Effector memory CD4-positive, alpha-beta T cell (primary cell): ENCODE results near the gene HCN1.
"Not testable (repeated sequence)": the region's sequence is repeated elsewhere in the genome, so short reads cannot be mapped to it uniquely, and the experiment has no call there.

Experiments used
- DNase-seq, 3 donors: peaks; one replicate each; pipeline ENCODE4 v3.0.0-alpha.2; 2020
- H3K27ac ChIP-seq: 2 replicates; pipeline ENCODE4 v1.7.0; 2013; ENCODE audit warnings: mild to moderate bottlenecking, low read length, moderate library complexity; ENCODE audit not compliant: insufficient read depth, poor library complexity, severe bottlenecking
- H3K27me3 ChIP-seq: replicated peaks from 2 replicates; pipeline ENCODE4 v1.7.0; 2013; ENCODE audit warnings: mild to moderate bottlenecking, low read length; ENCODE audit not compliant: insufficient read depth, control insufficient read depth, poor library complexity, severe bottlenecking
- H3K36me3 ChIP-seq: 2 replicates; pipeline ENCODE4 v1.7.0; 2013; ENCODE audit warnings: mild to moderate bottlenecking, low read length, moderate library complexity; ENCODE audit not compliant: control insufficient read depth, insufficient read depth
- H3K4me1 ChIP-seq: 2 replicates; pipeline ENCODE4 v1.7.0; 2013; ENCODE audit warnings: low read length, mild to moderate bottlenecking; ENCODE audit not compliant: control insufficient read depth, insufficient read depth, poor library complexity, severe bottlenecking
- H3K4me3 ChIP-seq: 2 replicates; pipeline ENCODE4 v1.7.0; 2013; ENCODE audit warnings: low read length, low read depth, mild to moderate bottlenecking; ENCODE audit not compliant: insufficient read depth, poor library complexity, severe bottlenecking
- H3K9me3 ChIP-seq: 2 replicates; pipeline ENCODE4 v1.7.0; 2013; ENCODE audit warnings: mild to moderate bottlenecking, low read length, moderate library complexity; ENCODE audit not compliant: control insufficient read depth

The HCN1 gene

DNA sequence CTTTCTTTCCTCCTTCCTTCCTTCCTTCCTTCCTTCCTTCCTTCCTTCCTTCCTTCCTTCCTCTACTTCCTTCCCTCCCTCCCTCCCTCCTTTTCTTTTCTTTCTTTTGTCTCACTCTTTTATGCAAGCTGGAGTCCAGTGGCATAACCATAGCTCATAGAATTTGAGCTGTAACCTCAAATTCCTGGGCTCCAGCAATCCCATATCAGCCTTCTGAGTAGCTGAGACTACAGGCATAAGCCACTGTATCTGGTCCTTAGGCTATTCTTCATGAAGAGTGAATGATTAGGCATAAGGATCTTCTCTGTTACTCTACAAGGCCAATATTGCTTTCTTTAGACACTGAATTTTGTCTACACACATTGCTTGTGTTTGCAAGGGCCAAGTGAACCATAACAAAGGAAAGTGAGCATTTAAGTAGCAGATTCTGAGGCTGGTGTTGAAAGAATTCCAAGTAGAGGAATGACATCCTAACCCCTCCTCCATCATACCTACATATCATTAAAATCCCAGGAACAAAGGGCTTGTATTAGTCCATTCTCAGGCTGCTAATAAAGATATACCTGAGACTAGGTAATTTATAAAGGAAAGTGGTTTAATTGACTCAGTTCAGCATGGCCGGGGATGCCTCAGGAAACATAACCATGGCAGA lies 293.2 kb downstream of the HCN1 start:
- H3K4me3 ChIP-seq: no peak overlapping the region
- H3K27ac ChIP-seq: no peak overlapping the region
- no peaks in the 10 kb centered on the region for H3K36me3 ChIP-seq
- H3K4me1 ChIP-seq: no peaks in the 10 kb centered on the region
- H3K9me3 ChIP-seq: peaks cover 4% of the 10 kb centered on the region
- DNase-seq: no peak
- H3K27me3 ChIP-seq: no peaks in the 10 kb centered on the region

DNA sequence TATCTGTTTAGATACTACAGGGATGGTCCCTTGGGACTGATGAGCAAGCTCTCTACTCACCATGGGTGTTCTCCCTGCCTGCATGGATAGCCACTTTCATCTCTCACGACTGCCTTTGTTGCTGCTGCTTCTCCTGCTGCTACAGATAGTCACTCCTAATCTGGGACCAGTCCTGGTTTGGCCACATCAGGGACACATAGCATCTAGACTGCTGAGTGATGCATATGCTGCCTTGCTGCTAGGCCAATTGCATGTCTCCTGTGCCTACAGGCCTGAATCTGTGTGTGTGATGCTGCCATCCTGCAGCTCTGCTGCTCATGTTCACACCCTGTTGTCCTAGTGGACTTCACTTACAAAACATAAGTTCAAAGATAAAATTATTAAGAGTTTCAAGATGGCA lies 297.1 kb downstream of the HCN1 start:
- Histone ChIP-seq H3K27me3 (no peaks in the 10 kb centered on the region), H3K4me3 (no peak overlapping the region), H3K27ac (no peak overlapping the region), H3K9me3 (no peaks in the 10 kb centered on the region), H3K4me1 (no peaks in the 10 kb centered on the region), H3K36me3 (no peaks in the 10 kb centered on the region)
- no peak for DNase-seq

DNA sequence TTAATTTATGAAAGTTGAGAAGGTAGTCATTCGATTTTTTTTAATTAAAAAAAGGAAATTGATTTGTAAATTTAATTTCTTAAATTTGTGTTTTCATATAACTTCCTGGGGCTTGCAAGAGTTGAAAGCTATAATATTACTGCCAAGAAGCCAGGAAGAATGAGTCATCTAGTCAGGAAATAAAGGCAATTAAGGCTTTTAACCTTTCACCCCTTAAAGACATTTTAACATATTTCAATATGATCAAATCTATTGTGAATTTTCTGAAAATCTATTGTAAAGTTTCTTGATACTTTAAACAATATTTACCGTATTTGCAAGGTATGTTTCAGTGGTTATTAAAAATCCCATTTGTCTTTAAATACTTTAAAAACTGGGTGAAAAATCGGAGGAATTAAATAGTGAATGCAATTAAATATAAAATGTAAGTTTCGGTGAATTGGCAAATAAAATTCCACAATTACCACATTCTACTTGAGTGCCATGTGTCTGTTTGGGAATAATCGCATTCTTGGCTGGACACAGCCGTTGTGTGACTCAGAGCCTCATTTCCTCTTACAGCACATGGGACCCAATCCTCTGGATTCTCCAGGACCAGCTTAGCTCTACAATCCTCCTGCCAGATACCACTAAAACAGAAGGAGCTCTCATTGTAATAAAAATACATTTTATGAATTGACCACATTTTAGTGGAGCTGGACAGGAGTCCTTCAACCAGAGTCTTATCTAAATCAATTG lies 310.7 kb downstream of the HCN1 start:
- Histone ChIP-seq H3K27me3 (no peaks in the 10 kb centered on the region), H3K9me3 (no peaks in the 10 kb centered on the region), H3K4me1 (no peaks in the 10 kb centered on the region), H3K4me3 (no peak overlapping the region), H3K36me3 (no peaks in the 10 kb centered on the region), H3K27ac (no peak overlapping the region)
- no peak for DNase-seq

DNA sequence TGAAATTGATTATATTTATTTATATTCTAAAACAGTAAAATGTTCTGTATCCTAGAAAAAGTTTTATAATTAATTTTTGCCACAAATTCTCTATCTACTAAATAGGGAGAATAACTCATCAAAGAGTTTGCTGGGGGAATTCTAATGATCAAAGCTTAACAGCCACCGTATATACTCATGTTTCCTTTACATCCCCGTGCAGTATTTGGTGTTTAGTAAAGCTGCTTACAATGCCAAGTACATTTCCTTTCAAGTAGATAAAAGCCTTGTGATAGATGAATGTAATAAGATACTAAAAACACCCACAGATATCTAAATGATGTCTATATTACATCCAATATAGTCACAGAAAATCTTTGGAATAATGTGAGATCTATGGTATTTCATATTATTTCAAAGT lies 312.2 kb downstream of the HCN1 start:
- Histone ChIP-seq H3K4me3 (no peak overlapping the region), H3K9me3 (no peaks in the 10 kb centered on the region), H3K27ac (no peak overlapping the region), H3K36me3 (no peaks in the 10 kb centered on the region), H3K27me3 (no peaks in the 10 kb centered on the region), H3K4me1 (no peaks in the 10 kb centered on the region)
- DNase-seq: no peak

DNA sequence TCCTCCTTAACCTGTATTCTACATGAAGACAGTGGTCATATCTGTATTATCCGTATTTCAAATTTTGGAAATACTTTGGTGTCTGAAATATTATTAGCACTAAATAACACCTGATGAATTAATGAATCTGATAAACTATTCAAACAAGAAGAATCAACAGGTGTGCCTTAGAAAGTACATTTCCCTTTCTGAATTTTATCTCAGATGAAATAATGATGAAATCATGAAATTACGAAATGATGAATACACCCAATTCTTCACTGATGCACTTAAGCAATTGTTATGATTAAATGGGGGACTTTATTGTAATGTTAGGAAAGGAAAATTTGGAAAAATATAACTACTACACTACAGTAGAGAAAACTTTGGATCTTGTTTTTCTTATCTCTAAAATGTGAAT lies 313.6 kb downstream of the HCN1 start:
- H3K9me3 ChIP-seq: no peaks in the 10 kb centered on the region
- H3K36me3 ChIP-seq: no peaks in the 10 kb centered on the region
- no peaks in the 10 kb centered on the region for H3K4me1 ChIP-seq
- H3K27ac ChIP-seq: no peak overlapping the region
- H3K27me3 ChIP-seq: no peaks in the 10 kb centered on the region
- H3K4me3 ChIP-seq: no peak overlapping the region
- no peak for DNase-seq

GRCh38 chr5:45376417-45376816 lies 319.8 kb downstream of the HCN1 start:
- H3K27me3 ChIP-seq: no peaks in the 10 kb centered on the region
- no peaks in the 10 kb centered on the region for H3K9me3 ChIP-seq
- no peaks in the 10 kb centered on the region for H3K36me3 ChIP-seq
- H3K4me3 ChIP-seq: no peak overlapping the region
- DNase-seq: no peak
- H3K27ac ChIP-seq: no peak overlapping the region
- no peaks in the 10 kb centered on the region for H3K4me1 ChIP-seq

DNA sequence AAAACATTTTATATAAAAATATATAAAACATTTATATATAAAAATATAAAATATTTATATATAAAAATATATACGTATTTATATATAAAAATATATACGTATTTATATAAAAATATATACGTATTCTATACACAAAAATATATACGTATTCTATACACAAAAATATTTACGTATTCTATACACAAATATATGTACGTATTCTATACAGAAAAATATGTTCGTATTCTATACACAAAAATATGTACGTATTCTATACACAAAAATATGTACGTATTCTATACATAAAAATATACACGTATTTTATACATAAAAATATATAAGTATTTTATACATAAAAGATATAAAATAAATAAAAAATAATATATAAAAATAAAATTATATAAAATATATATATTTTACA lies 323.6 kb downstream of the HCN1 start:
- no peak overlapping the region for H3K4me3 ChIP-seq
- no peak overlapping the region for H3K27ac ChIP-seq
- no peaks in the 10 kb centered on the region for H3K36me3 ChIP-seq
- no peaks in the 10 kb centered on the region for H3K9me3 ChIP-seq
- no peaks in the 10 kb centered on the region for H3K27me3 ChIP-seq
- no peak for DNase-seq
- no peaks in the 10 kb centered on the region for H3K4me1 ChIP-seq

- H3K9me3 ChIP-seq, DNase-seq, H3K36me3 ChIP-seq, H3K4me1 ChIP-seq, H3K4me3 ChIP-seq, H3K27me3 ChIP-seq, H3K27ac ChIP-seq: not testable (repeated sequence)
These were observed 324.8 kb downstream of the HCN1 start for GRCh38 chr5:45371423-45371822.

DNA sequence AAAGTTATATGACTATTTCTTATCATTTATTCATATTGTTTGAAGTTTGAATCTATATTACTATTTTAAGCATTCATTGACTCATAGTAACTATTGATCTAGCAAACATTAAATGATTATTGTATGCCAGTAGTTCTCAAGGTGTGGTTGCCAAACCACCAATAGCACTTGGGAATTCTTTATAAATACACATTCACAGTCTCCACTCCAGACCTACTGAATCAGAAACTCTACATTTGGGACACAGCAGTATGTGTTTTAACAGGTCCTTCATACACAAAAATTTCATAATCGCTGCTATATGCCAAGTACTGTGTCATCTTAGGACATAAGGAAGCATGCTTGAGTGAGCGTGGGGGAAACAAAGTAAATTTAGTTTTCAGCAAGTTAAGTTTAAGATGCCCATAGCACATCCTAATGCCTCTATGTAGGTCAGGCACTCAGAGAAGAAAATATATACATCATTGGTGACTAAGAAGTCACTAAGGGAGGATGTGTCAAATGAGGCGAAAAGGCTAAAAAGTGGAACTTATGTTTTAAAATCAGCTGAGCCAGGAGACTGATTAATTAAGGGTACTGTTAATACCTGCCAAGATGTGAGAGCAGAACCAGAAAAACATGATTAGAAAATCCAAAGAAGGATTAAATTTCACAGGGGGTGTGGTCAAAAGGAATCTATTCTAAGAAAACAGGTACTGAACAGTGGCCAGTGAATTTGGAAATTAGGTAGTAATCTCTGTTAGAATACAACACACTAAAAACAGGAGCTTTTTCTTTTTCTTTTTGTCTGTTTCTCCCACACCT lies 340.8 kb downstream of the HCN1 start:
- Histone ChIP-seq H3K27ac (no peak overlapping the region), H3K36me3 (no peaks in the 10 kb centered on the region), H3K4me1 (no peaks in the 10 kb centered on the region), H3K9me3 (no peaks in the 10 kb centered on the region), H3K4me3 (no peak overlapping the region), H3K27me3 (no peaks in the 10 kb centered on the region)
- DNase-seq: no peak

GRCh38 chr5:45336464-45336863 lies 359.7 kb downstream of the HCN1 start:
- H3K9me3 ChIP-seq: no peaks in the 10 kb centered on the region
- H3K27me3 ChIP-seq: no peaks in the 10 kb centered on the region
- no peak for DNase-seq
- H3K4me1 ChIP-seq: no peaks in the 10 kb centered on the region
- H3K36me3 ChIP-seq: no peaks in the 10 kb centered on the region
- no peak overlapping the region for H3K27ac ChIP-seq
- no peak overlapping the region for H3K4me3 ChIP-seq
